BLaER1 treated with 17β-estradiol and CSF1 and Interleukin-3, amounts not matched to agents 10 nM and 100 nM (cell line): ENCODE results near the gene ERBB4.

ENCODE experiments used
- H3K27ac ChIP-seq, 11 experiments: shearing (Covaris generic); formaldehyde crosslinking; 2 replicates each; pipeline ENCODE4 v1.8.1; 2022
- H3K27me3 ChIP-seq, 11 experiments: shearing (Covaris generic); formaldehyde crosslinking; 2 replicates each; pipeline ENCODE4 v1.8.1; 2022
- H3K36me3 ChIP-seq, 11 experiments: shearing (Covaris generic); formaldehyde crosslinking; 2 replicates each; pipeline ENCODE4 v1.8.1; 2022
- H3K4me1 ChIP-seq, 10 experiments: shearing (Covaris generic); formaldehyde crosslinking; 2 replicates each; pipeline ENCODE4 v1.8.1; 2022
- H3K4me2 ChIP-seq, 11 experiments: shearing (Covaris generic); formaldehyde crosslinking; 2 replicates each; pipeline ENCODE4 v1.8.1; 2022
- H3K4me3 ChIP-seq, 10 experiments: shearing (Covaris generic); formaldehyde crosslinking; 2 replicates each; pipeline ENCODE4 v1.8.1; 2022
- H3K9ac ChIP-seq, 11 experiments: shearing (Covaris generic); formaldehyde crosslinking; 2 replicates each; pipeline ENCODE4 v1.8.1; 2022
- H3K9me3 ChIP-seq, 11 experiments: shearing (Covaris generic); formaldehyde crosslinking; replicated peaks in 1 of 11; 2 replicates each; pipeline ENCODE4 v1.8.1; 2022
- H4K20me1 ChIP-seq, 11 experiments: shearing (Covaris generic); formaldehyde crosslinking; 2 replicates each; pipeline ENCODE4 v1.8.1; 2022
- Cebpa-rat ChIP-seq, 11 experiments: shearing (Covaris generic); IDR thresholded peaks; 2 replicates each; pipeline ENCODE4 v1.8.1; 2022

Gene ERBB4

DNA sequence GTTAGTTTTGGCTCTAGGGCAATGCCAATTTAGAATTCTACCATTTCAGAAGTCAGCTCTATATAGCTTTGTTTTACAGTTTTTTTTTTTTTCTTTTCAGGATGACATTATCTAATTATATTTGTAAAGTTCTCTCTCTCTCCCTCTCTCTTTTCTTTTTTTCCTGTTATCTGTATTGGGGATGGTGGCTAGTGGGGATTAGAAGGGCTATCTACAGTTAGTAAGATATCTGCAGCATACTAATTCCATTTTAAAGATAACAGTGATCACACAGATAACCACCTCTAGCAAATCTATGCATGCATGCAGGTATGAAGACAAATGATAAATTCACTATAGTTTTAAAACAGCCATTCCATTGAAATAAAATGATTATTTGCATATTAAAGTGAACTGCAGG lies 438.9 kb downstream of the ERBB4 start:
- H3K36me3 ChIP-seq: no peaks in the 10 kb centered on the region
- H4K20me1 ChIP-seq: no peaks in the 10 kb centered on the region
- no peak overlapping the region for H3K4me3 ChIP-seq
- no peak overlapping the region for H3K4me2 ChIP-seq
- no peak overlapping the region for H3K27ac ChIP-seq
- H3K4me1 ChIP-seq: no peaks in the 10 kb centered on the region
- H3K9ac ChIP-seq: no peak overlapping the region
- H3K9me3 ChIP-seq: no peaks in the 10 kb centered on the region
- TF ChIP-seq Cebpa-rat (IDR thresholded peaks at IDR 0.05): no peak
- H3K27me3 ChIP-seq: no peaks in the 10 kb centered on the region

DNA sequence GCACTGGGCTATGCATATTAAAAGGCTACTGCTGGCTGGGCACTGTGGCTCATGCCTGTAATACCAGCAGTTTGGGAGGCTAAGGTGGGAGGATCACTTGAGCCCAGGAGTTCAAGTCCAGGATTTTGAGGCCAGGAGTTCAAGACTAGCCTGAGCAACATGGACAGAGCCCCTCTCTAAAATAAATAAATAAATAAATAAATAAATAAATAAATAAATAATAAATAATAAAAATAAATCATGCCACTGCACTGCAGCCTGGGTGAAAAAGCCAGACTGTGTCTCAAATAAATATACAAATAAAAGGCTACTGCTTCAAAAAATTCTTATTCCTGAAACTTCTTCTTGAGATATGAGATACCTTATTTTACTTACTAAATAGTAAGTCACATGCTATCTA lies 439.6 kb downstream of the ERBB4 start:
- TF ChIP-seq Cebpa-rat (IDR thresholded peaks at IDR 0.05): no peak
- Histone ChIP-seq H3K4me2 (no peak overlapping the region), H3K27me3 (no peaks in the 10 kb centered on the region), H3K4me1 (no peaks in the 10 kb centered on the region), H3K9ac (no peak overlapping the region), H3K9me3 (no peaks in the 10 kb centered on the region), H4K20me1 (no peaks in the 10 kb centered on the region), H3K4me3 (no peak overlapping the region), H3K36me3 (no peaks in the 10 kb centered on the region), H3K27ac (no peak overlapping the region)

DNA sequence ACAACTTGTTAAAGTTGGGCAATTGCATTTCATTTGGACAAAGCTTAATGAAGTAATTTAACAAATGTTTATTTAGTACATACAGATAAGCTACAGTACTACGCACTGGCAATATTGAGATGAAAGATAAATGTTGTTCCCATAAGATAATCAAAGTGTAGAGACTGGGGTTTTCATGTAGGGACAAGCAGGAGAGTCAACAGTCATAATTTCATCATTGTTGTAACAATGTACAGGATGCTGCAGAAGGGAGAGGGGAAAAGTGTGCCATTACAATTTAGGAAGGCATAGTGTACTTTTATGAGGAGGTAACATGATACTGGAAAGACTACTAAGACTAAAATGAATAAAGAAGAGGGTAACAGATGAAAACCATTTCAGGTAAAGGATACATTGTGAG lies 441.6 kb downstream of the ERBB4 start:
- no peak overlapping the region for H3K4me3 ChIP-seq
- H3K27me3 ChIP-seq: no peaks in the 10 kb centered on the region
- no peak for TF ChIP-seq Cebpa-rat (IDR thresholded peaks at IDR 0.05)
- no peaks in the 10 kb centered on the region for H3K36me3 ChIP-seq
- H3K27ac ChIP-seq: no peak overlapping the region
- no peak overlapping the region for H3K9ac ChIP-seq
- no peaks in the 10 kb centered on the region for H3K9me3 ChIP-seq
- H3K4me2 ChIP-seq: no peak overlapping the region
- no peaks in the 10 kb centered on the region for H4K20me1 ChIP-seq
- H3K4me1 ChIP-seq: no peaks in the 10 kb centered on the region

DNA sequence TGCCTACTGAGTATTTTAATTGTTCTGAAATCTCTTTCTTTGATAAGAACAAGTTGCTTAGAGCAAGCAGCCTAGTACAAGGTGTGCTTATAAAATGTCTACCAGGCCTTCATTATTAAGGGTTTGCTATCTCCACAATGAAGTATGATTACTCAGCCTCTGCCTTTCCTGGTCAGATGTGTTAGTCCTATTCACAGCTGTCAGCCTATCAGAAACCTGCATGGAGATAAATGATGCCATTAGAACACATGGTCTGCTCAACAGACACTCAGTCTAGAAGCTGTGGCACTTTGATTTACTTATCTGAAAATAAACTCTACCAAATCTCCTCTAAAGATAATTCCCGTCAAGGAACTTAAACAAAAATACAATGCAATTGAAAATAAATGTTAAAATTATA lies 448.7 kb downstream of the ERBB4 start:
- Histone ChIP-seq H3K4me2 (no peak overlapping the region), H3K27ac (no peak overlapping the region), H3K4me3 (no peak overlapping the region), H3K4me1 (no peaks in the 10 kb centered on the region), H3K9ac (no peak overlapping the region), H4K20me1 (no peaks in the 10 kb centered on the region), H3K27me3 (no peaks in the 10 kb centered on the region), H3K36me3 (no peaks in the 10 kb centered on the region), H3K9me3 (no peaks in the 10 kb centered on the region)
- no peak for TF ChIP-seq Cebpa-rat (IDR thresholded peaks at IDR 0.05)

DNA sequence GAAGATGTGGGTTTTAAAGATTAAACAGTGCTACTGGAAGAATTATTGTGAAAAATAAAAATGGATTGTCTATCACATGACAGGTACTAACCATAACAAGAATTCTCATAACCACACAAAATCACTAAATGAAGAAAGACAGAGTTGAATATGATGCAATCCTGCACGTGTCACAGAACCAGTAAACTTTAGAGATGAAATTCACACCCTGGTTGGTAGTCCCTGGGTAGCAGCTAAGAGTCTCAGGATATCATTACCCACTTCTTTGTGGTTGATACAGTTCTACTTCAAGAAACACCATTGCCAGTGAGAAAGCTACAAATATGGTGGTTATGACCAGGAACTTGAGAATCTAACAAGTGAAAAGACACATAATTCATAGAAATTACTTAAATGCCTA lies 450.2 kb downstream of the ERBB4 start:
- no peak for TF ChIP-seq Cebpa-rat (IDR thresholded peaks at IDR 0.05)
- Histone ChIP-seq H3K4me2 (no peak overlapping the region), H3K36me3 (no peaks in the 10 kb centered on the region), H3K27ac (no peak overlapping the region), H3K4me1 (no peaks in the 10 kb centered on the region), H3K27me3 (no peaks in the 10 kb centered on the region), H3K9ac (no peak overlapping the region), H3K9me3 (no peaks in the 10 kb centered on the region), H3K4me3 (no peak overlapping the region), H4K20me1 (no peaks in the 10 kb centered on the region)

DNA sequence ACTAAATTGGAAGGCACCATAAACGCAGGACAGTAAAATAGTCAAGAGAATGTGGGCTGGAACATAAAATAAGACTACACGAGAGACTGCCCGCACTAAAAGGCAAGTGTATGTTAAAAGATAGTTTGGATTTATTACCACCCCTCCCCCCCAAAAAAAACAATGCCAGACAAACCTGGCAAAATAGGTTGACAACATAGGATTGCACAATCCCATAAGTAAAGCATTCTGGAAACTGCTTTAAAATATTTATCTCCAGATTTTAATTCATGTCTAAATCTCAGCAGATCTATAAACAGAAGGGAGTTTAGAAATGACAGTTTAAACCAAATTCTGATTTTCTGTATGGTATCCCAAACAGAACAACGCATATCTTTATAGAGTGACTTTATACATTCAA lies 455.1 kb downstream of the ERBB4 start:
- Histone ChIP-seq H3K36me3 (no peaks in the 10 kb centered on the region), H3K9ac (no peak overlapping the region), H3K4me2 (no peak overlapping the region), H3K27me3 (no peaks in the 10 kb centered on the region), H3K4me1 (no peaks in the 10 kb centered on the region), H3K27ac (no peak overlapping the region), H3K4me3 (no peak overlapping the region), H3K9me3 (no peaks in the 10 kb centered on the region), H4K20me1 (no peaks in the 10 kb centered on the region)
- 0 out of 22 replicates have a peak, but pooled peaks of 1 of the 11 experiments have one; percentile 15 for TF ChIP-seq Cebpa-rat (IDR thresholded peaks at IDR 0.05)

DNA sequence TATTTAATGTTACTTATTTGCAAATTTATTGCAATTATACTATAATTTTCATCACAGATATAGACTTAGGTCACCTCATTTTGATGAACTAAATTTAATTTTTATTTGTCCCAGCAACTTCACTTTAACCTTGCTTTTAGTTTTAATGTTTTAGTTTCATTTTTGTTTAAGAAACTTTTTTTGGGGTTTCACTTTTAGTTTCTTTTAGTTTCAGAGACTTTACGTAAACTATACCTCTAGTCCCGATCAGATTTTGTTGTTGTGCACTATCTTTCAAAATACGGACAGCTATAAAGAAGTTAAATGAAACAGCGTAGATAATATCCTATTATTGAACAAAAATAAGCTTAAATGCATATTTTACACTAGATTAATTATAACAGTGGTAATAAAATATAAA lies 460.5 kb downstream of the ERBB4 start:
- no peak overlapping the region for H3K4me2 ChIP-seq
- H3K9me3 ChIP-seq: no peaks in the 10 kb centered on the region
- peaks cover 0 to 5% (median 0%) of the 10 kb centered on the region in 10 experiments; a peak in 5 of 20 replicates for H3K4me1 ChIP-seq
- no peak overlapping the region for H3K4me3 ChIP-seq
- no peaks in the 10 kb centered on the region for H3K36me3 ChIP-seq
- no peaks in the 10 kb centered on the region for H3K27me3 ChIP-seq
- H3K27ac ChIP-seq: no peak overlapping the region
- no peak for TF ChIP-seq Cebpa-rat (IDR thresholded peaks at IDR 0.05)
- no peaks in the 10 kb centered on the region for H4K20me1 ChIP-seq
- no peak overlapping the region for H3K9ac ChIP-seq

DNA sequence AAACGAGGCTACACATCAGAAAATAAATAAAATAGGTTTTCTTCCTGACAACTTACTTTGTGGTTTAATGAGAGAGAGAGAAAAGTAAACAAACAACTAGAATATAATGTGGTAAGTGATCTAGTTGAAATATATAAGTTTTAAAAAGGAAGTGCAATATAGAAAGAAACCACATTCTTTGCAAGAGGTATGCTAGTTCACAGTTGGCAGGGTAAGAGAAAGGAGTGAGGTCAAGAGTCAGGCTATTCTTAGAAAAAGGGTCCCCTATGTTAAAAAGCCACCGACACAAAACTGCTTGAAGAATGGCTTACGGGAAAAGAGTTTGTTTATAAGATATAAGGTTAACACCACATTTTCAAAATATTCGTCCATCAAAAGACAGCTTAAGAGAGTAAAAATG lies 462.1 kb downstream of the ERBB4 start:
- no peak for TF ChIP-seq Cebpa-rat (IDR thresholded peaks at IDR 0.05)
- Histone ChIP-seq H3K9me3 (no peaks in the 10 kb centered on the region), H3K4me1 (peaks cover 0 to 5% (median 0%) of the 10 kb centered on the region in 10 experiments; a peak in 5 of 20 replicates), H3K4me2 (peak overlapping the region in 2 of 11 experiments; percentile 6 to 29; a peak in 1 of 22 replicates), H3K36me3 (no peaks in the 10 kb centered on the region), H3K9ac (no peak overlapping the region), H3K4me3 (no peak overlapping the region), H3K27ac (no peak overlapping the region), H3K27me3 (no peaks in the 10 kb centered on the region), H4K20me1 (no peaks in the 10 kb centered on the region)

DNA sequence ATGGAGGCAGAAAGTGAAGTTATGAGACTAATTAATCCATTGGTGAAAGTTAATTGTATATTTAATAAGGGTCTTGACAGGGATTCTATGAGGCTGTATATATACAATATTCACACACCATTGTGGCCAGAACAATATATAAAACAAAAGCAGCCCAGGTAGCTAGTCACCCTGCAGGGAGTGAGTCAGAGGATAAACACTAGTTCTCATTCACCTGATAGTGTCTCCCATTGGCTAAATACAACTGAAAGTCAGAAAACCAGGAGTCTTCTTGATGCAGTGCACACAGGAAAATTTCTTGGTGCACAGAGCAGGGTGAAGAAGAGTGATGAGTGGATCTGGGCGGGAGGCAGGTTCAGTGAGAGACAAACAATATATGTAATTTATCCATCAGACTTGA lies 465.2 kb downstream of the ERBB4 start:
- no peak overlapping the region for H3K4me2 ChIP-seq

DNA sequence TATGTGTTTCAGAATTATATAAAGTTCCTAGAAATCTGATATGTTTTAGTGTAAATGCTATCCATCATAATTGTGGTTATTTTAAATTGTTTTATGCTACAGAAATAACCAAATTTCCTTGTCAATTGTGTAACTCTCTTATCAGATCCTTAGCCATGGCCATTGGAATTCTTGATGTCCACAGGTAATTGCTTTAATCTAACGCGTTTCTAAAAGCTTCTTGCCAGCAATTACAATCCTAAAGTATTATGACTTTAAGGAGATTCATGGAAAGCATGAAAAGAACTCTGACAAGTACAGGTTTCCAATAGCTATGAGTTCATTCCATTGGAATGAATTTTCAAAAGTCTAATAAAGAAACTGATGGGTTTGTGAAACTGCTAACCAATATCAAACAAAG lies 472.1 kb downstream of the ERBB4 start:
- Histone ChIP-seq H3K4me3 (no peak overlapping the region), H3K4me1 (no peaks in the 10 kb centered on the region), H3K9ac (no peak overlapping the region), H3K4me2 (no peak overlapping the region), H3K36me3 (no peaks in the 10 kb centered on the region), H3K9me3 (no peaks in the 10 kb centered on the region), H3K27ac (no peak overlapping the region), H3K27me3 (no peaks in the 10 kb centered on the region), H4K20me1 (no peaks in the 10 kb centered on the region)
- TF ChIP-seq Cebpa-rat (IDR thresholded peaks at IDR 0.05): no peak

More for the DNA sequence above, 465.2 kb downstream of the ERBB4 start:
- no peaks in the 10 kb centered on the region for H3K36me3 ChIP-seq
- TF ChIP-seq Cebpa-rat (IDR thresholded peaks at IDR 0.05): no peak
- peaks cover 0 to 5% (median 0%) of the 10 kb centered on the region in 10 experiments; a peak in 5 of 20 replicates for H3K4me1 ChIP-seq
- H3K9ac ChIP-seq: no peak overlapping the region
- H3K9me3 ChIP-seq: no peaks in the 10 kb centered on the region
- no peak overlapping the region for H3K4me3 ChIP-seq
- no peak overlapping the region for H3K27ac ChIP-seq
- H3K27me3 ChIP-seq: no peaks in the 10 kb centered on the region
- H4K20me1 ChIP-seq: no peaks in the 10 kb centered on the region
